Lower lobe of right lung (tissue), 2 donors: ENCODE data around the gene PELI2. TPM values are rescaled to one million over a fixed set of nuclear protein-coding genes. Genes with fewer than 3 reads are reported as not detected.
A peak's percentile ranks its signal among the peaks of the same experiment; 100 is the strongest.

Experiments used
- ATAC-seq, 2 donors: fragments of 200-7000 bp; cut with Tn5 transposase; one replicate each; pipeline ENCODE4 v1.9.1; 2020 to 2022; ENCODE audit warnings: mild to moderate bottlenecking in 2 of 2, moderate library complexity in 2 of 2
- DNase-seq: peaks from one replicate; pipeline ENCODE4 v3.0.0-alpha.2; 2020
- H3K27ac ChIP-seq: fragments of 200-600 bp; one replicate; pipeline ENCODE4 v1.8.0; 2022
- H3K27me3 ChIP-seq: fragments of 200-600 bp; one replicate; pipeline ENCODE4 v1.8.0; 2022; ENCODE audit warnings: low read depth
- H3K36me3 ChIP-seq: fragments of 200-600 bp; one replicate; pipeline ENCODE4 v1.8.0; 2022; ENCODE audit warnings: mild to moderate bottlenecking
- H3K4me1 ChIP-seq: fragments of 200-600 bp; one replicate; pipeline ENCODE4 v1.8.0; 2022
- H3K4me3 ChIP-seq: fragments of 200-600 bp; one replicate; pipeline ENCODE4 v1.8.0; 2022; ENCODE audit warnings: mild to moderate bottlenecking
- H3K9me3 ChIP-seq: fragments of 200-600 bp; one replicate; pipeline ENCODE4 v1.8.0; 2022
- CTCF ChIP-seq: fragments of 200-600 bp; IDR thresholded peaks from one replicate; pipeline ENCODE4 v1.8.0; 2022; ENCODE audit warnings: antibody characterized with exemption, mild to moderate bottlenecking
- intact Hi-C: fragments of 100-400 bp; cut with DNase I; formaldehyde crosslinking; loops from one replicate; pipeline ENCODE4 v1.11.0; 2022
- total RNA-seq: library from RNA; stranded (reverse); fragmentation: NEBNext Ultra II Directional; extraction: Animal tissue kit (Norgen Biotek cat#: 25700); gene quantifications from one replicate; pipeline ENCODE4 v1.2.1, GENCODE V29; 2021
- donor health status: DM: no; HTN: yes; CAD: no; lungs with severe emphysema.

PELI2 gene
- total RNA-seq, 1 donor from 2014 or later, result 22.2 TPM

- H3K4me3 ChIP-seq, result no peak overlapping the region
- no peak overlapping the region for H3K27ac ChIP-seq
- H3K9me3 ChIP-seq, result no peaks in the 10 kb centered on the region
- DNase-seq (no peak), ATAC-seq (no peak)
- no peaks in the 10 kb centered on the region for H3K27me3 ChIP-seq
- H3K36me3 ChIP-seq, result no peaks in the 10 kb centered on the region
- peaks cover 34% of the 10 kb centered on the region for H3K4me1 ChIP-seq
- intact Hi-C loops, result no loop called here
- TF ChIP-seq CTCF, result no peak
Observed at GRCh38 chr14:56125772-56126636, 7.8 kb downstream of the PELI2 start.

GRCh38 chr14:56126637-56126913 lies 8.4 kb downstream of the PELI2 start:
- no peak for TF ChIP-seq CTCF
- no peaks in the 10 kb centered on the region for H3K36me3 ChIP-seq
- H3K27ac ChIP-seq, result no peak overlapping the region
- ATAC-seq, result no peak
- intact Hi-C loops, result no loop called here
- no peaks in the 10 kb centered on the region for H3K9me3 ChIP-seq
- DNase-seq, result no peak
- peaks cover 38% of the 10 kb centered on the region for H3K4me1 ChIP-seq
- no peaks in the 10 kb centered on the region for H3K27me3 ChIP-seq
- H3K4me3 ChIP-seq, result no peak overlapping the region

GRCh38 chr14:56127156-56127555 lies 8.9 kb downstream of the PELI2 start:
- Histone ChIP-seq H3K27ac (no peak overlapping the region), H3K4me3 (no peak overlapping the region), H3K27me3 (no peaks in the 10 kb centered on the region), H3K36me3 (no peaks in the 10 kb centered on the region), H3K9me3 (no peaks in the 10 kb centered on the region), H3K4me1 (peaks cover 44% of the 10 kb centered on the region)
- DNase-seq (no peak), ATAC-seq (no peak)
- intact Hi-C loops, result no loop called here
- TF ChIP-seq CTCF, result no peak

- Histone ChIP-seq H3K36me3 (no peaks in the 10 kb centered on the region), H3K27ac (no peak overlapping the region), H3K9me3 (no peaks in the 10 kb centered on the region), H3K27me3 (no peaks in the 10 kb centered on the region), H3K4me1 (peaks cover 51% of the 10 kb centered on the region), H3K4me3 (no peak overlapping the region)
- intact Hi-C loops, result no loop called here
- no peak for TF ChIP-seq CTCF
- no peak for DNase-seq
- no peak for ATAC-seq
Observed at GRCh38 chr14:56129092-56129491, 10.9 kb downstream of the PELI2 start.

GRCh38 chr14:56129933-56130332 lies 11.7 kb downstream of the PELI2 start:
- no peak overlapping the region for H3K4me3 ChIP-seq

More at GRCh38 chr14:56129933-56130332, 11.7 kb downstream of the PELI2 start:
- Histone ChIP-seq H3K9me3 (no peaks in the 10 kb centered on the region), H3K27me3 (no peaks in the 10 kb centered on the region), H3K4me1 (peaks cover 43% of the 10 kb centered on the region), H3K36me3 (no peaks in the 10 kb centered on the region), H3K27ac (no peak overlapping the region)
- DNase-seq (no peak), ATAC-seq (peak in 1 of 2 donors; percentile 74)
- TF ChIP-seq CTCF, result no peak
- intact Hi-C loops, result no loop called here
